Mucosa of descending colon (tissue), 3 donors: Measurements from ENCODE around the gene SLC10A3. TPM values are rescaled to one million over a fixed set of nuclear protein-coding genes. Genes with fewer than 3 reads are reported as not detected.
"Not testable (repeated sequence)": the region's sequence is repeated elsewhere in the genome, so short reads cannot be mapped to it uniquely, and the experiment has no call there.

ENCODE experiments used
- ATAC-seq: fragments of 200-7000 bp; cut with Tn5 transposase; one replicate; pipeline ENCODE4 v1.9.1; 2020; ENCODE audit warnings: mild to moderate bottlenecking, moderate library complexity
- DNase-seq, 3 donors: peaks; one replicate each; pipeline ENCODE4 v3.0.0-alpha.2; 2020
- H3K36me3 ChIP-seq: fragments of 200-600 bp; one replicate; pipeline ENCODE4 v1.8.0; 2021; ENCODE audit warnings: low read depth, mild to moderate bottlenecking
- H3K4me1 ChIP-seq: fragments of 200-600 bp; one replicate; pipeline ENCODE4 v1.8.0; 2021; ENCODE audit warnings: low read depth, mild to moderate bottlenecking
- H3K4me3 ChIP-seq: fragments of 200-600 bp; one replicate; pipeline ENCODE4 v1.8.0; 2021; ENCODE audit warnings: mild to moderate bottlenecking
- H3K9me3 ChIP-seq: fragments of 200-600 bp; one replicate; pipeline ENCODE4 v1.8.0; 2021; ENCODE audit warnings: mild to moderate bottlenecking
- CTCF ChIP-seq: fragments of 200-600 bp; IDR thresholded peaks from one replicate; pipeline ENCODE4 v1.8.0; 2022; ENCODE audit warnings: antibody characterized with exemption, mild to moderate bottlenecking
- intact Hi-C, 2 donors: fragments of 100-400 bp; cut with DNase I in 1 of 2; cut with micrococcal nuclease in 1 of 2; formaldehyde crosslinking; loops; one replicate each; pipeline versions ENCODE4 v1.11.0 to v1.11.1; 2022; cut with DNase I, micrococcal nuclease
- total RNA-seq, 3 donors: library from RNA; stranded (reverse); fragmentation: NEBNext Ultra II Directional in 2 of 3; extraction: Animal tissue kit (Norgen Biotek cat#: 25700) in 2 of 3; gene quantifications; one replicate each; pipeline versions ENCODE4 v1.2.1 to v1.2.4, GENCODE V29; 2021 to 2023
- donor health status: DM: no; HTN: no; CAD: no; lungs with moderate emphysema.
- donor health status: DM: no; HTN: no; CAD: no.
- donor health status: DM: no; HTN: yes; CAD: no.

The SLC10A3 gene
- total RNA-seq, 3 donors from 2014 or later, result 26.2 to 30.6 (median 28.0) TPM

- Histone ChIP-seq H3K4me3 (no peak overlapping the region), H3K4me1 (no peaks in the 10 kb centered on the region), H3K36me3 (no peaks in the 10 kb centered on the region), H3K9me3 (no peaks in the 10 kb centered on the region)
- intact Hi-C loops, result no loop called here
- TF ChIP-seq CTCF, result no peak
- ATAC-seq (no peak), DNase-seq (no peak)
Observed at GRCh38 chrX:154507673-154508383, 17.4 kb upstream of the SLC10A3 start.

- no peak for DNase-seq
- intact Hi-C loops, result no loop called here
- Histone ChIP-seq H3K4me1 (no peaks in the 10 kb centered on the region), H3K4me3 (no peak overlapping the region), H3K9me3 (no peaks in the 10 kb centered on the region), H3K36me3 (no peaks in the 10 kb centered on the region)
- TF ChIP-seq CTCF, result no peak
- ATAC-seq, result peak; percentile 15
Observed at GRCh38 chrX:154506483-154507332, 16.3 kb upstream of the SLC10A3 start.

DNA sequence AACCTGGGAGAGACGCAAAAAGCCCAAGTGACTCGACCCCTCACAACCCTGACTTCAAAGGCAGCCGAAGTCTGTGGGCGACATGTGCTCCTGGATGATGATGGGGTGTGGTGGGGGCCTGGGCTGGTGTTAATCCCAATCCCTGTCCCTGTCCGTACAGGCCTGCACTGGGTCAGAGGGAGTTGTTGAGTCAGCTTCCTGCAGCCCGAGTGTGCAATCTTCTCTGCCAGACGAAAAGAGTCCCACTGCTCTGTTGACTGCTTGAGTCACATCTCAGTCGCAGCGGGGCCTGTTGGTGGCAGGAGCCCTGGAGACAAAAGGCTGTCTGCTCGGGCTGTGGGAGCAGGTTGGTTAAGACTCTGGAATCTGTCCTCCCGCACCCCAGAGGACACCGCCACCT lies 15.3 kb upstream of the SLC10A3 start:
- H3K9me3 ChIP-seq, result no peaks in the 10 kb centered on the region
- H3K4me1 ChIP-seq, result no peaks in the 10 kb centered on the region
- intact Hi-C loops, result no loop called here
- no peak for DNase-seq
- H3K36me3 ChIP-seq, result no peaks in the 10 kb centered on the region
- ATAC-seq, result no peak
- no peak overlapping the region for H3K4me3 ChIP-seq
- TF ChIP-seq CTCF, result no peak

GRCh38 chrX:154502989-154503388 lies 12.6 kb upstream of the SLC10A3 start:
- no peak for TF ChIP-seq CTCF
- intact Hi-C loops, result no loop called here
- no peak for ATAC-seq
- no peaks in the 10 kb centered on the region for H3K4me1 ChIP-seq
- DNase-seq, result no peak
- H3K4me3 ChIP-seq, result no peak overlapping the region
- no peaks in the 10 kb centered on the region for H3K36me3 ChIP-seq
- H3K9me3 ChIP-seq, result no peaks in the 10 kb centered on the region

- intact Hi-C loops, result no loop called here
- H3K9me3 ChIP-seq, result no peaks in the 10 kb centered on the region
- DNase-seq (no peak), ATAC-seq (no peak)
- H3K4me3 ChIP-seq, result no peak overlapping the region
- no peaks in the 10 kb centered on the region for H3K4me1 ChIP-seq
- H3K36me3 ChIP-seq, result no peaks in the 10 kb centered on the region
- TF ChIP-seq CTCF, result no peak
Observed at GRCh38 chrX:154502098-154502497, 11.7 kb upstream of the SLC10A3 start.

DNA sequence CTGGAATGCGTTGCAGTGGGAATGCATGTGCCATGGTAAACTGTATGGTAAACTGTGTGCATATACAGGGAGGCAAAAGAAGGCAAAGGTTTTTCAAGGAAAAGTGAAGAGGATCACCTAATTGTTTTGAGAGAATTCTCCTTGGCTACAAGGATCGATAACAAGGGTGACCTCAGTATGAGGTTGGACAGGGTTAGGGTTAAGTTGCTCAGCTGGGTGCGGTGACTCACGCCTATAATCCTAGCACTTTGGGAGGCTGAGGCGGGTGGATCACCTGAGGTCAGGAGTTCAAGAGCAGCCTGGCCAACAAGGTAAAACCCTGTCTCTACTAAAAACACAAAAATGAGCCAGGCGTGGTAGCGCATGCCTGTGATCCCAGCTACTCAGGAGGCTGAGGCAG lies 11.0 kb upstream of the SLC10A3 start:
- intact Hi-C loops, H3K9me3 ChIP-seq, ATAC-seq, DNase-seq, H3K4me1 ChIP-seq, H3K4me3 ChIP-seq, H3K36me3 ChIP-seq: not testable (repeated sequence)

DNA sequence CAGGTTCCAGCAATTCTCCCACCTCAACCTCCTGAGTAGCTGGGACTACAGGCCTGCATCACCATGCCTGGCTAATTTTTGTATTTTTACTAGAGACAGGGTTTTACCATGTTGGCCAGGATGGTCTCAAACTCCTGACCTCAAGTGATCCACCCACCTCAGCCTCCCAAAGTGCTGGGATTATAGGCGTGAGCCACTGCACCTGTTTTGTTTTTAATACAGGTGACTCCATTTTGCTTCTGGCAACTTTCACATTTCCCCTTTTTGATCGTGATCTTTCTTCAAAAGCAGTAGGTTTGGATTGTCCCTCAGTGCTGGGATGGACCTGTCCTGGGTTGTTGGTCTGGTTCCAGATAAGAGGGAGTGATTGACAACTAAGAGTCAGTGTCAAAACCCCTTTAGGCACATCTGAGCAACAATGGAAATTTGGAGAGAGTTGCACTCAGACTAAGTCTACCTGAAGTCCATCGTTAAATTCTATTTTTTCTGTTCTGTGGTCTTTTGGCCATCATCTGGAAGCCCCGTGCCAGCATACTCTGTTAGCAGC lies 6.2 kb upstream of the SLC10A3 start:
- intact Hi-C loops, H3K9me3 ChIP-seq, H3K4me3 ChIP-seq, DNase-seq, H3K4me1 ChIP-seq, ATAC-seq, H3K36me3 ChIP-seq: not testable (repeated sequence)
